GM19463 (cell line): ENCODE measurements around the gene FAS.
"Not testable (repeated sequence)": the region's sequence is repeated elsewhere in the genome, so short reads cannot be mapped to it uniquely, and the experiment has no call there.

Experiments
- ATAC-seq: cut with Tn5 transposase; IDR thresholded peaks from one replicate; pipeline ENCODE4 v1.9.1; 2021; ENCODE audit warnings: mild to moderate bottlenecking, moderate library complexity; ENCODE audit not compliant: unreplicated experiment

Gene FAS

DNA sequence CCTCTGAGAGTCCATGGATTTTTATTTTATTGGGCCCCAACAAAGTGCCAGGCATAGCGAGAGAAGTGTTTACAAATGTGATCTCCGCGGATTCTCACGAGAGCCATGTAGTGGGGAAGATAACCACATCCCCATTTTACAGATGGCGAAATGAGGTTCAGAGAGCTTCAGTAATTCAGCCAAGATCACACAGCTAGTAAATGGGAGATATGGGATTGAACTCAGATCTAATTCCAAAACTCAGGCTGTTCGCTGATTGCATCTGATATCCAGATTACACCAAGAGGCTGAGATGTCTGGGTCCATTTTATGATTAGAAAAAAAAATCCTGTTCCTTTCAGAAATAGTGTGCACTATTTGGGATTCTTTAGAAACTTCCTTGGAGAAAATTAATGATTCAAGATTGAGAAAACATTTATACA lies 1.3 kb downstream of the FAS start:
- no peak for ATAC-seq

GRCh38 chr10:88992921-88993524 lies 2.4 kb downstream of the FAS start:
- ATAC-seq: no peak

DNA sequence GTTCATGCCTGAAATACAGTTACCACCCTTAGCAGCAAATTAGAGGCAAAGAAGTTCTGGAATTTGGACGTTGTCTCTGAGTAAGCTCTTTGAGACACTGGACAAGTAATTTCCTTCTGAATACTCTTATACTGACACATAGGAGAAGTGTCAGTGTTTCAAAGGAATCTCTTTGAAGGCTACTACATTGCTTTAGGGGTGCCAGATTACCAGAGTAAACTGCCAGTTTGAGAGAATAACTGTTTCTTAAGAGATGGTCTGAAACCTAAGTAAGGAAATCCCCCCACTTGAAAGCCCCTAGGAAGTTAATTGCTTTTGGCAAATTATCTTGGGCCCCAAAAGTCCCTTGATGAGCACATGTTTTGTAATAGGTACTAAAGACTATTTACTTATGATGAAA lies 3.4 kb downstream of the FAS start:
- ATAC-seq: no peak

DNA sequence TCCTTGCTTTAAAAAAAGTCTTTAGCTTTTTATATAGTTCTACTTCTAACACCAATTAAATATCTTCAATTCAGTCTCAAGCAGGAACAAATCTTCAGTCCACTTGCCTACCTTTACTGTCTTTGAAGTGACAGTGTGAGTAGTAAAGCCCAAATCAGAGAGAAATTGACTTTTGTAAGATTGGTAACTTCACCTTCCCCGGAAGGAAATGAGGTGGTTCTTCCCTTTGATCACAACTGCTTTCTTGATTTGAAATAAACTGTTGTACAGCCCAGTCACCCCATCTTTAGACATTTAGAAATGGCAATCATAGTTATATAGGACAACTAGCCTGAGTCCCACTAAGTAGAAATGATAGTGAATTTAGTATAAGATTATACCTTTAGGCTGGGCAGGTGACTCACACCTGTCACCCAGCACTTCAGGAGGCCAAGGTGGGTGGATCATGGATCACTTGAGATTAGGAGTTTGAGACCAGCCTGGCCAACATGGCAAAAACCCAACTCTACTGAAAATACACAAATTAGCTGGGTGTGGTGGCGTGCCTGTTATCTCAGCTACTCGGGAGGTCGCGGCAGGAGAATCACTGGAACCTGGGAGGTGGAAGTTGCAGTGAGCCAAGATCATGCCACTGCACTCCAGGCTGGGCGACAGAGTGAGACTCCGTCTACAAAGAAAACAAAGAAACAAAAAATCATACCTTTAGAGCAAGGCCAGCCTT lies 4.7 kb downstream of the FAS start:
- no peak for ATAC-seq

- ATAC-seq: peak; percentile 43
These were observed 6.3 kb downstream of the FAS start for GRCh38 chr10:88996927-88997326.

GRCh38 chr10:88999625-89000024 lies 9.0 kb downstream of the FAS start:
- ATAC-seq: no peak

GRCh38 chr10:89001024-89001728 lies 10.6 kb downstream of the FAS start:
- no peak for ATAC-seq

GRCh38 chr10:89001729-89002072 lies 11.1 kb downstream of the FAS start:
- ATAC-seq: no peak

GRCh38 chr10:89002226-89002978 lies 11.8 kb downstream of the FAS start:
- peak; percentile 65 for ATAC-seq

DNA sequence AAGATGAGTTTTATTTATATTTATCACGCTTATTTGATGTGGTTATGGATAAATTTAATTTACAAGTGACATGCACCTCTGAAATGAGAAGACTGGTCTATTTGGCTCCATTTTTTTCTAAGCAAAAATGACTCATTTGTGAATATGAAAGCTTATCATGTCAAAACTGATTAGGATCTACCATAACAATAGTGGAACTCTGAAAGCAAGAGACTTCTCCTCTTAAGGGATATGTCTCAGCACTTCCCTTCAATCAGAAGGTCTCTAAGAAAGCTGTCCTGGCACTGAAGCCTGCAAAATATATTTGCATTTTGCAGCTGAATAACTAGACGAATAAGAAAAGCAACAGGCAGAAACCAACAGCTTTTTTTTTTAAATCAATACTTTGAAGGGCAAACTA lies 12.7 kb downstream of the FAS start:
- ATAC-seq: no peak

DNA sequence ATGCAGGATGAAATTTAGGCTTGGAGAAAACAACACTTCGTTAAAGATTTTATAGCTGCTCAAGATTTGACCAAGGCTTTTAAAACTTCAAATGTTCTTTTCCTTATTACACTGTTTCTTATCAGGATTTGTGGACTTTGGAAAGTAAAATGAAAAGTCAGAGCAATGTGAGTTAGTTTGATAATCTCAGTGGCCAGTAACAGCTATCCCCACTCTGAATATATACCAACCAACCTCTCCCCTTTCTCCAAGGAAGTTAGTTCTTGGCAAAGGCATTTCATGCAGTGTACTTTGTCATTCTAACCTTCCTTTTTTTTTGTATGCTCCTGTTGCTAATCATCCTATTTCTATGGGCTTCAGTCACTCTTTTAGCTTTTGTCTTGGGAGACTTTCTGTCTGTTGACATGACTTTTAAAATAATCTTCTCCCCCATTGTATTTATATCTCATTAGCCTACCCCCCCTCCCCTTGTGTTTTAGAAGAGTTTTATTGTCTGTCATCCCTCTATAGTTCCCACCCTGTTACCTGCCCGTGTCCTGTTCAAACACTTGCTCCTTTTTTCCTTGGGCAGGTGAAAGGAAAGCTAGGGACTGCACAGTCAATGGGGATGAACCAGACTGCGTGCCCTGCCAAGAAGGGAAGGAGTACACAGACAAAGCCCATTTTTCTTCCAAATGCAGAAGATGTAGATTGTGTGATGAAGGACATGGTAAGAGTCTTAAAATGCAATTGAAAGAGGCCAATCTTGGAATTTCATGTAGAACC lies 16.7 kb downstream of the FAS start:
- no peak for ATAC-seq

GRCh38 chr10:89018700-89019346 lies 28.2 kb downstream of the FAS start:
- not testable (repeated sequence) for ATAC-seq

GRCh38 chr10:89019569-89020327 lies 29.1 kb downstream of the FAS start:
- no peak for ATAC-seq

- not testable (repeated sequence) for ATAC-seq
These were observed 30.9 kb downstream of the FAS start for GRCh38 chr10:89021526-89021925.

GRCh38 chr10:89022734-89023133 lies 32.1 kb downstream of the FAS start:
- no peak for ATAC-seq

- no peak for ATAC-seq
These were observed 34.9 kb downstream of the FAS start for GRCh38 chr10:89025453-89025852.

DNA sequence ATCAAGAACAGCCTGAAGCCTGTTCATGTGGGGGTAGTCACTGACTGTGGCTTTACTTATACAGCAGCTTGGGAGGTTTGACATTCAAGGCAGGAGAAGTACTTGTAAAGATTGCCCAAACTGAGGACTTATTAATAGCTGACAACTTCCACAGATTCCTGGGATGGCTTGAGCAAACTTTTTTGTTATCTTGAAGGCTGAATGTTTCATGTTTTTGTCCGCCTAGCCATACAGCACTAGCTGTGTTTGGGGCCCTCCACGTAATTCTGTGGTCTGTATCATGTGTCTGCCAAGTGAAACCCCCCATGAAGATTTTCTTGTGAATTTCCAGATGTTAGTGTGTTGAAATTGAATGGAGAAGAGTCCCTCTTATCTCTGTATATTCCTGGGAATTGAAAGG lies 38.6 kb downstream of the FAS start:
- no peak for ATAC-seq

GRCh38 chr10:89029785-89030437 lies 39.3 kb downstream of the FAS start:
- no peak for ATAC-seq

- no peak for ATAC-seq
These were observed 40.2 kb downstream of the FAS start for GRCh38 chr10:89030791-89031190.
